ENCODE measurements around the gene SCAMP4.

Gene SCAMP4

GRCh38 chr19:1911098-1911497 lies 5.9 kb downstream of the SCAMP4 start:
- peaks cover 36% of the 10 kb centered on the region for H3K4me1 ChIP-seq (ENCODE audit: insufficient read depth, low read length, severe bottlenecking)
- H4K20me1 ChIP-seq (ENCODE audit: insufficient read depth, low read length): no peaks in the 10 kb centered on the region
- H3K27me3 ChIP-seq (ENCODE audit: insufficient read depth, low read length): no peaks in the 10 kb centered on the region
- no peak overlapping the region for H3K4me2 ChIP-seq (ENCODE audit: low read length)
- no peak overlapping the region for H2AFZ ChIP-seq (ENCODE audit: low read length)
- no peaks in the 10 kb centered on the region for H3F3A ChIP-seq (ENCODE audit: insufficient read depth, low read length)
- TF ChIP-seq CTCF (IDR thresholded peaks at IDR 0.05; ENCODE audit: low read length): no peak
- no peak for TF ChIP-seq EZH2 (IDR thresholded peaks at IDR 0.05; ENCODE audit: borderline replicate concordance, low read length)
- peaks cover 18% of the 10 kb centered on the region for H3K36me3 ChIP-seq (ENCODE audit: insufficient read depth, low read length)
- no peaks in the 10 kb centered on the region for H3K9me2 ChIP-seq (ENCODE audit: low read depth, low read length)
- H3K9me3 ChIP-seq (ENCODE audit: low read length): no peaks in the 10 kb centered on the region
- peaks cover 28% of the 10 kb centered on the region for H3K79me2 ChIP-seq (ENCODE audit: insufficient read depth, low read length)
- H3K9ac ChIP-seq (ENCODE audit: low read length): no peak overlapping the region
- no peak overlapping the region for H3K4me3 ChIP-seq (ENCODE audit: low read depth, low read length, poor library complexity, severe bottlenecking)
- H3K27ac ChIP-seq (ENCODE audit: low read depth, low read length, poor library complexity, severe bottlenecking): no peak overlapping the region

GRCh38 chr19:1911995-1912394 lies 6.8 kb downstream of the SCAMP4 start:
- no peak overlapping the region for H2AFZ ChIP-seq (ENCODE audit: low read length)
- H3F3A ChIP-seq (ENCODE audit: insufficient read depth, low read length): no peaks in the 10 kb centered on the region
- no peaks in the 10 kb centered on the region for H4K20me1 ChIP-seq (ENCODE audit: insufficient read depth, low read length)
- H3K4me3 ChIP-seq (ENCODE audit: low read depth, low read length, poor library complexity, severe bottlenecking): no peak overlapping the region
- no peak overlapping the region for H3K4me2 ChIP-seq (ENCODE audit: low read length)
- H3K27me3 ChIP-seq (ENCODE audit: insufficient read depth, low read length): no peaks in the 10 kb centered on the region
- no peaks in the 10 kb centered on the region for H3K9me2 ChIP-seq (ENCODE audit: low read depth, low read length)
- TF ChIP-seq CTCF (IDR thresholded peaks at IDR 0.05; ENCODE audit: low read length): no peak
- TF ChIP-seq EZH2 (IDR thresholded peaks at IDR 0.05; ENCODE audit: borderline replicate concordance, low read length): no peak
- peaks cover 27% of the 10 kb centered on the region for H3K4me1 ChIP-seq (ENCODE audit: insufficient read depth, low read length, severe bottlenecking)
- peaks cover 18% of the 10 kb centered on the region for H3K36me3 ChIP-seq (ENCODE audit: insufficient read depth, low read length)
- H3K27ac ChIP-seq (ENCODE audit: low read depth, low read length, poor library complexity, severe bottlenecking): no peak overlapping the region
- no peak overlapping the region for H3K9ac ChIP-seq (ENCODE audit: low read length)
- no peaks in the 10 kb centered on the region for H3K9me3 ChIP-seq (ENCODE audit: low read length)
- H3K79me2 ChIP-seq (ENCODE audit: insufficient read depth, low read length): peaks cover 27% of the 10 kb centered on the region

GRCh38 chr19:1912760-1913505 lies 7.7 kb downstream of the SCAMP4 start:
- no peak overlapping the region for H3K4me2 ChIP-seq (ENCODE audit: low read length)
- peaks cover 21% of the 10 kb centered on the region for H3K36me3 ChIP-seq (ENCODE audit: insufficient read depth, low read length)
- no peak overlapping the region for H3K9ac ChIP-seq (ENCODE audit: low read length)
- no peaks in the 10 kb centered on the region for H3F3A ChIP-seq (ENCODE audit: insufficient read depth, low read length)
- H2AFZ ChIP-seq (ENCODE audit: low read length): no peak overlapping the region
- H4K20me1 ChIP-seq (ENCODE audit: insufficient read depth, low read length): no peaks in the 10 kb centered on the region
- TF ChIP-seq EZH2 (IDR thresholded peaks at IDR 0.05; ENCODE audit: borderline replicate concordance, low read length) (no peak), CTCF (IDR thresholded peaks at IDR 0.05; ENCODE audit: low read length) (no peak)
- peaks cover 19% of the 10 kb centered on the region for H3K79me2 ChIP-seq (ENCODE audit: insufficient read depth, low read length)
- no peak overlapping the region for H3K27ac ChIP-seq (ENCODE audit: low read depth, low read length, poor library complexity, severe bottlenecking)
- no peak overlapping the region for H3K4me3 ChIP-seq (ENCODE audit: low read depth, low read length, poor library complexity, severe bottlenecking)
- no peaks in the 10 kb centered on the region for H3K27me3 ChIP-seq (ENCODE audit: insufficient read depth, low read length)
- H3K9me2 ChIP-seq (ENCODE audit: low read depth, low read length): no peaks in the 10 kb centered on the region
- no peaks in the 10 kb centered on the region for H3K9me3 ChIP-seq (ENCODE audit: low read length)
- H3K4me1 ChIP-seq (ENCODE audit: insufficient read depth, low read length, severe bottlenecking): peaks cover 17% of the 10 kb centered on the region

Data from OCI-LY1 (cell line).